Neutrophil (primary cell): ENCODE data around the gene ATCAY.

Experiments
- H3K27ac ChIP-seq: fragments of 200-600 bp; sonication (generic); 2 replicates; pipeline ENCODE4 v1.5.1; 2016; ENCODE audit warnings: mild to moderate bottlenecking, moderate library complexity
- H3K27me3 ChIP-seq: fragments of 200-600 bp; sonication (generic); 2 replicates; pipeline ENCODE4 v1.6.0; 2016; ENCODE audit warnings: mild to moderate bottlenecking
- H3K36me3 ChIP-seq: fragments of 200-600 bp; sonication (generic); 2 replicates; pipeline ENCODE4 v1.5.1; 2017
- H3K4me1 ChIP-seq, 2 experiments: fragments of 200-600 bp in 1 of 2; sonication (generic) in 1 of 2; 1 replicate in 1 of 2; 2 replicates in 1 of 2; pipeline versions ENCODE4 v1.5.1 to v1.6.1; 2013 to 2016; ENCODE audit warnings: low read depth in 1 of 2, low read length in 1 of 2, mild to moderate bottlenecking in 1 of 2, moderate library complexity in 1 of 2; ENCODE audit not compliant: control insufficient read depth in 1 of 2, insufficient read depth in 1 of 2
- H3K4me3 ChIP-seq, 2 experiments: fragments of 200-600 bp in 1 of 2; sonication (generic) in 1 of 2; 1 replicate in 1 of 2; 2 replicates in 1 of 2; pipeline ENCODE4 v1.5.1; 2013 to 2016; ENCODE audit warnings: low read depth in 1 of 2, low read length in 1 of 2, mild to moderate bottlenecking in 1 of 2, moderate library complexity in 1 of 2
- H3K9me3 ChIP-seq: fragments of 200-600 bp; sonication (generic); 2 replicates; pipeline ENCODE4 v1.5.1; 2016
- TF ChIP-seq, protein P1 (sequence below): fragments of 200-600 bp; sonication (generic); IDR thresholded peaks from 2 replicates; pipeline ENCODE4 v1.5.1; 2016; ENCODE audit warnings: antibody characterized with exemption

ATCAY gene

DNA sequence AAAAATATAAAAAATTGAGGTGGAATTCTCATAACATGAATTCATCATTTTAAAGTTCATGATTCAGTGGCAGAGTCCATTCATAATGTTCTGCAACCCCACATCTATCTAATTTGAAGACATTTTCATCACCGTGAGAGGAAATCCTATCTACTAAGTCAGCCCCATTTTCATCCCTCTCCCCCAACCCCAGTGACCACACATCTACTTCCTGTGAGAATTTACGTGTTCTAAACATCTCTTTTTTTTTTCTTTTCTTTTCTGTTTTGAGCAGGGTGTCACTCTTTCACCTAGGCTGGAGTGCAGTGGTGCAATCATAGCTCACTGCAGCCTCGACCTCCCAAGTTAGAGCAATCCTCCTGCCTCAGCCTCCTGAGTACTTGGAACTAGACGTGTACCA, 17.5 kb downstream of the ATCAY start:
- no peak overlapping the region for H3K4me3 ChIP-seq
- H3K4me1 ChIP-seq = no peaks in the 10 kb centered on the region
- no peaks in the 10 kb centered on the region for H3K9me3 ChIP-seq
- TF ChIP-seq, protein P1, sequence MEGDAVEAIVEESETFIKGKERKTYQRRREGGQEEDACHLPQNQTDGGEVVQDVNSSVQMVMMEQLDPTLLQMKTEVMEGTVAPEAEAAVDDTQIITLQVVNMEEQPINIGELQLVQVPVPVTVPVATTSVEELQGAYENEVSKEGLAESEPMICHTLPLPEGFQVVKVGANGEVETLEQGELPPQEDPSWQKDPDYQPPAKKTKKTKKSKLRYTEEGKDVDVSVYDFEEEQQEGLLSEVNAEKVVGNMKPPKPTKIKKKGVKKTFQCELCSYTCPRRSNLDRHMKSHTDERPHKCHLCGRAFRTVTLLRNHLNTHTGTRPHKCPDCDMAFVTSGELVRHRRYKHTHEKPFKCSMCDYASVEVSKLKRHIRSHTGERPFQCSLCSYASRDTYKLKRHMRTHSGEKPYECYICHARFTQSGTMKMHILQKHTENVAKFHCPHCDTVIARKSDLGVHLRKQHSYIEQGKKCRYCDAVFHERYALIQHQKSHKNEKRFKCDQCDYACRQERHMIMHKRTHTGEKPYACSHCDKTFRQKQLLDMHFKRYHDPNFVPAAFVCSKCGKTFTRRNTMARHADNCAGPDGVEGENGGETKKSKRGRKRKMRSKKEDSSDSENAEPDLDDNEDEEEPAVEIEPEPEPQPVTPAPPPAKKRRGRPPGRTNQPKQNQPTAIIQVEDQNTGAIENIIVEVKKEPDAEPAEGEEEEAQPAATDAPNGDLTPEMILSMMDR = no peak
- H3K36me3 ChIP-seq = no peaks in the 10 kb centered on the region
- H3K27me3 ChIP-seq = no peaks in the 10 kb centered on the region
- H3K27ac ChIP-seq = no peak overlapping the region

DNA sequence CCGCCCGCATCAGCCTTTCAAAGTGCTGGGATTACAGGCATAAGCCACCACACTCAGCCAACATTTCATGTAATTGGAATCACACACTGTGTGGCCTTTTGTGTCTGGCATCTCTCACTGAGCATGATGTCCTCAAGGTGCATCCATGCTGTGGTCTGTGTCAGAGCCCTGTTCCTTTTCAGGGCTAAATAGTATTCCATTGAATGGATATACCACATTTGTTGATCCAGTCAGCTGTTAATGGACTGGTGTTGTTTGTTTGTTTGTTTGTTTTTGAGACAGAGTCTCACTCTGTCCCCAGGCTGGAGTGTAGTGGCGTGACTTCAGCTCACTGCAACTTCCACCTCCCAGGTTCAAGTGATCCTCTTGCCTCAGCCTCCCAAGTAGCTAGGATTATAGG, 17.9 kb downstream of the ATCAY start:
- TF ChIP-seq, protein P1 = no peak
- no peaks in the 10 kb centered on the region for H3K27me3 ChIP-seq

DNA sequence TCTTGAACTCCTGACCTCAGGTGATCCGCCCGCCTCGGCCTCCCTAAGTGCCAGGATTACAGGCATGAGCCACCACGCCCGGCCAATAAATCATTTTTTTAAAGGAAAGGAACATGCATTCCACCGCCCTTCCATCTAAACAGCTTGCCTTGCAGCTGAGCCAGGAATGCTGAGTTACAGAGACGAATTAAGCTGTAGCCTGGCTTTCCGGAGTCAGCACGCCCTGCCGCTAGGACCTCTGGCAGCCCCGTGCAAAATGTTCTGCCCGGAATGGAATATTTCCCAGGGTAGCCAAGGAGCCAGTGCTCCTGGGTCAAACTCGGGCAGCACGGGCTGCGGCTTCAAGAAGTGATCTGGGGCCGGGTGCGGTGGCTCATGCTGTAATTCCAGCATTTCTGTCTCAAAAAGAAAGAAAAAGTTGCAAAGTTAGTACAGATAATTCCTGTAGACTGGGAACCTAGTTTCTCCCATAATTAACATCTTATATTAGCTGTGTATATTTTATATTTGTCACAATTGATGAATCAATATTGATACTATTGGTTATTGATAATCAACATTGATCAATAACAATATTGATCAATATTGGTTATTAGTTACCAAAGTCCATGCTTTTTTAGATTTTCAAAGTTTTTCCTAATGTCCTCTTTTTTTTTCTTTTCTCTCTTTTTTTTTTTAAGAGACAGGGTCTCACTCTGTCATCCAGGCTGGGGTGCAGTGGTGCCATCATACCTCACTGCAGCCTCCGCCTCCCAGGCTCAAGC, 19.2 kb downstream of the ATCAY start:
- no peaks in the 10 kb centered on the region for H3K27me3 ChIP-seq
- TF ChIP-seq, protein P1 = no peak
- no peaks in the 10 kb centered on the region for H3K9me3 ChIP-seq
- H3K27ac ChIP-seq = no peak overlapping the region
- H3K4me3 ChIP-seq = no peak overlapping the region
- no peaks in the 10 kb centered on the region for H3K4me1 ChIP-seq
- no peaks in the 10 kb centered on the region for H3K36me3 ChIP-seq

More for the DNA sequence above, 17.9 kb downstream of the ATCAY start:
- H3K36me3 ChIP-seq = no peaks in the 10 kb centered on the region
- no peaks in the 10 kb centered on the region for H3K9me3 ChIP-seq
- H3K4me3 ChIP-seq = no peak overlapping the region
- no peaks in the 10 kb centered on the region for H3K4me1 ChIP-seq
- H3K27ac ChIP-seq = no peak overlapping the region

DNA sequence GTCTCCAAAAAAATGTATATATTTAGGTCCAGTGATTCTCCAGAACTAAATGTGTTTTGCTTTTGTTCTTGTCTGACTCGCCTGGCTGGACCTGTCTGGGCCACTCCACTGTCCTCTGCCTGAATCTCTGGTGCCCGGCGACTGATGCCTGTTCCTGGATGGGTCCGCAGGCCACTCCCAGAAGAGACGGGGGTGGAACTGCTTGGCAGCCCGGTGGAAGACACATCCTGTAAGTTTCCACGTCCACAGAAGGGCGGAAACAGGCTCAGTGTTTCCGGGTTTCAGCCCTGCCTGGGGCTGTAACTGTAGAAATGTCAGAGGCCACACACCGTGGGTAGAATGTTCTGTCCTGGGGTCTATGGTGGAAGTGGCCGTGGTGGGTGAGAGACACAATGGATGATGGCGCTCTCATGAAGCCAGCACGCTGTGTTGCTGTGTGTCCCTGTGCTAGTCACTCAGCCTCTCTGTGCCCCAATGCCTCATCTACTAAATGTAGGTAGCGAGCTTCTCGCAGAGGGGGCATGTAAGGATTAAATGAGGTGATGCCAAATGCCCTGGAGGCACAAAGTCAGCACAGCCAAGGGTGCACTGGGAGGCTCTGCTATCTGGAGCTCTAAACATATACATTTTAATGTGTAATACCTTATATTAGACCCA, 22.0 kb downstream of the ATCAY start:
- no peak overlapping the region for H3K4me3 ChIP-seq
- no peaks in the 10 kb centered on the region for H3K9me3 ChIP-seq
- no peaks in the 10 kb centered on the region for H3K4me1 ChIP-seq
- TF ChIP-seq, protein P1 = no peak
- no peaks in the 10 kb centered on the region for H3K36me3 ChIP-seq
- no peaks in the 10 kb centered on the region for H3K27me3 ChIP-seq
- no peak overlapping the region for H3K27ac ChIP-seq

DNA sequence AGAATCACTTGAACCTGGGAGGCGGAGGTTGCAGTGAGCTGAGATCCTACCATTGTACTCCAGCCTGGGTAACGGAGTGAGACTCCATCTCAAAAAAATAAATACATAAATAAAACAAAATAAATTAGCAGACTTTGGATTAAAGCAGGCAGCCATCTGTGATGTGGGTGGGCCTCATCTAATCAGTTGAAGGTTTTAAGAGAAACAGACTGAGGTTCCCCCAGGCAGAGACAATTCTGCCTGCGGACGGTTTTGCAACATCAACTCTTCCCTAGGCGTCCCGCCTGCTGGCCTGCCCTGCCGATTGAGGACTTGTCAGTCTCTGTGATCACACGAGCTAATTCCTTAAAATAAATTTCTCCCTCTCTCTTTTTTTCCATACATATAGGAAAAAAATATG, 23.7 kb downstream of the ATCAY start:
- H3K4me1 ChIP-seq = no peaks in the 10 kb centered on the region
- no peaks in the 10 kb centered on the region for H3K9me3 ChIP-seq
- H3K27me3 ChIP-seq = no peaks in the 10 kb centered on the region
- no peak overlapping the region for H3K4me3 ChIP-seq
- no peak overlapping the region for H3K27ac ChIP-seq
- TF ChIP-seq, protein P1 = no peak
- H3K36me3 ChIP-seq = no peaks in the 10 kb centered on the region
